Upper lobe of left lung (tissue), 6 donors: ENCODE measurements around the gene C3AR1. TPM values are rescaled to one million over a fixed set of nuclear protein-coding genes. Genes with fewer than 3 reads are reported as not detected.

Experiments
- ATAC-seq, 2 donors: fragments of 200-7000 bp; cut with Tn5 transposase; one replicate each; pipeline ENCODE4 v1.9.1; 2022; ENCODE audit warnings: mild to moderate bottlenecking in 2 of 2, moderate library complexity in 2 of 2; ENCODE audit not compliant: low FRiP score in 2 of 2
- DNase-seq, 2 donors: peaks; one replicate each; pipeline ENCODE4 v3.0.0-alpha.2; 2019 to 2020
- H3K27ac ChIP-seq, 4 donors: fragments of 200-600 bp; sonication (generic); one replicate each; pipeline ENCODE4 v1.5.1; 2016 to 2019
- H3K27me3 ChIP-seq, 4 donors: fragments of 200-600 bp; sonication (generic); one replicate each; pipeline ENCODE4 v1.5.1; 2017 to 2019
- H3K36me3 ChIP-seq, 4 donors: fragments of 200-600 bp; sonication (generic); one replicate each; pipeline ENCODE4 v1.5.1; 2016 to 2019
- H3K4me1 ChIP-seq, 4 donors: fragments of 200-600 bp; sonication (generic); one replicate each; pipeline ENCODE4 v1.5.1; 2018 to 2019
- H3K4me3 ChIP-seq, 4 donors: fragments of 200-600 bp; sonication (generic); one replicate each; pipeline ENCODE4 v1.5.1; 2017 to 2019; ENCODE audit warnings: mild to moderate bottlenecking in 2 of 4, moderate library complexity in 1 of 4
- H3K9me3 ChIP-seq, 4 donors: fragments of 200-600 bp; sonication (generic); one replicate each; pipeline ENCODE4 v1.5.1; 2018 to 2019
- EP300 ChIP-seq, 4 donors: sonication (generic); formaldehyde crosslinking; IDR thresholded peaks; one replicate each; pipeline ENCODE4 v1.5.1; 2017; ENCODE audit warnings: antibody characterized with exemption in 4 of 4, control low read depth in 2 of 4
- POLR2A ChIP-seq, 4 donors: fragments of 450-650 bp; IDR thresholded peaks; one replicate each; pipeline ENCODE4 v1.5.1; 2016 to 2017; ENCODE audit warnings: antibody characterized with exemption in 4 of 4, mild to moderate bottlenecking in 2 of 4
- POLR2AphosphoS5 ChIP-seq, 2 donors: sonication (generic); formaldehyde crosslinking; IDR thresholded peaks; one replicate each; pipeline ENCODE4 v1.5.1; 2017; ENCODE audit warnings: antibody characterized with exemption in 2 of 2
- WGBS, 2 donors: methylation state at CpG; one replicate each; pipeline ENCODE4 v1.1.5; 2017 to 2018; 5-methylcytosine and 5-hydroxymethylcytosine counted together
- total RNA-seq, 6 donors: library from RNA; depleted of rRNA in 4 of 6; stranded (reverse); fragments of >200 nt in 4 of 6; gene quantifications; one replicate each; pipeline versions ENCODE4 v1.1.0 to v1.2.1, GENCODE V29; 2016 to 2021
- TF ChIP-seq, protein P1 (sequence below), 6 experiments: fragments of 450-650 bp in 4 of 6; fragments of 200-600 bp in 2 of 6; sonication (generic) in 2 of 6; IDR thresholded peaks; one replicate each; pipeline ENCODE4 v1.5.1; 2016 to 2019; ENCODE audit warnings: antibody characterized with exemption in 6 of 6
- donor health status: DM: no; HTN: no; CAD: no; lungs with moderate emphysema.
- donor health status: DM: no; HTN: yes; CAD: no; lungs with severe emphysema.

Gene C3AR1
- total RNA-seq, 6 donors from 2014 or later = 2.4 to 68.7 (median 23.5) TPM

DNA sequence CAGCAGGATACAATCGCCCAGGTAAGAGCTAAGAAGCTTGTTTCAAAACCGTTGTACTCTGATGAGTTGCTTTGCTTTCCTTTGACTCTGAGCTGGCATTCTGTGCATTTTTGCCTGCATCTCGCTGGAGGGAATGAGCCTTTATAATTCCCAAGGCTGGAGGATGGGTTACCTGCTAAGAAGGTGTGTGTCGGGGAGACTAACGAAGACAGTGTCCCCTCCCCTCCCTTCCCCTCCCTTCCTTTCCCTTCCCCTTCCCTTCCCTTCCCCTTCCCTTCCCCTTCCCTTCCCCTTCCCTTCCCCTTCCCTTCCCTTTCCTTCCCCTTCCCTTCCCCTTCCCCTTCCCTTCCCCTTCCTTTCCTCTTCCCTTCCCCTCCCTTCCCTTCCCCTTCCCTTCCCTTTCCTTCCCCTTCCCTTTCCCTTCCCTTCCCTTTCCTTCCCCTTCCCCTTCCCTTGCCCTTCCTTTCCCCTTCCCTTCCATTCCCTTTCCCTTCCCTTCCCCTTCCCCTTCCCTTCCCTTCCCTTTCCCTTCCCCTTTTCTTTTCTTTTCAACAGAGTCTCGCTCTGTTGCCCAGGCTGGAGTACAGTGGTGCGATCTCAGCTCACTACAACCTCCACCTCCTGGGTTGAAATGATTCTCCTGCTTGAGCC, 15.4 kb downstream of the C3AR1 start:
- H3K9me3 ChIP-seq = no peaks in the 10 kb centered on the region
- TF ChIP-seq EP300 (IDR thresholded peaks at IDR 0.05) (no peak), POLR2AphosphoS5 (IDR thresholded peaks at IDR 0.05) (no peak), POLR2A (IDR thresholded peaks at IDR 0.05) (no peak)
- TF ChIP-seq, protein P1, sequence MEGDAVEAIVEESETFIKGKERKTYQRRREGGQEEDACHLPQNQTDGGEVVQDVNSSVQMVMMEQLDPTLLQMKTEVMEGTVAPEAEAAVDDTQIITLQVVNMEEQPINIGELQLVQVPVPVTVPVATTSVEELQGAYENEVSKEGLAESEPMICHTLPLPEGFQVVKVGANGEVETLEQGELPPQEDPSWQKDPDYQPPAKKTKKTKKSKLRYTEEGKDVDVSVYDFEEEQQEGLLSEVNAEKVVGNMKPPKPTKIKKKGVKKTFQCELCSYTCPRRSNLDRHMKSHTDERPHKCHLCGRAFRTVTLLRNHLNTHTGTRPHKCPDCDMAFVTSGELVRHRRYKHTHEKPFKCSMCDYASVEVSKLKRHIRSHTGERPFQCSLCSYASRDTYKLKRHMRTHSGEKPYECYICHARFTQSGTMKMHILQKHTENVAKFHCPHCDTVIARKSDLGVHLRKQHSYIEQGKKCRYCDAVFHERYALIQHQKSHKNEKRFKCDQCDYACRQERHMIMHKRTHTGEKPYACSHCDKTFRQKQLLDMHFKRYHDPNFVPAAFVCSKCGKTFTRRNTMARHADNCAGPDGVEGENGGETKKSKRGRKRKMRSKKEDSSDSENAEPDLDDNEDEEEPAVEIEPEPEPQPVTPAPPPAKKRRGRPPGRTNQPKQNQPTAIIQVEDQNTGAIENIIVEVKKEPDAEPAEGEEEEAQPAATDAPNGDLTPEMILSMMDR (IDR thresholded peaks at IDR 0.05) = no peak
- peaks cover 36 to 97% (median 67%) of the 10 kb centered on the region in 4 donors for H3K36me3 ChIP-seq
- H3K4me1 ChIP-seq = peaks cover 0 to 12% (median 5%) of the 10 kb centered on the region in 4 donors
- ATAC-seq (no peak), DNase-seq (no peak)
- no peak overlapping the region for H3K4me3 ChIP-seq
- peak overlapping the region in 2 of 4 donors; percentile 39 to 54 for H3K27ac ChIP-seq
- H3K27me3 ChIP-seq = no peaks in the 10 kb centered on the region
- WGBS, 2 donors = 84 to 88% methylated on average over 7 of the region's 7 CpGs

DNA sequence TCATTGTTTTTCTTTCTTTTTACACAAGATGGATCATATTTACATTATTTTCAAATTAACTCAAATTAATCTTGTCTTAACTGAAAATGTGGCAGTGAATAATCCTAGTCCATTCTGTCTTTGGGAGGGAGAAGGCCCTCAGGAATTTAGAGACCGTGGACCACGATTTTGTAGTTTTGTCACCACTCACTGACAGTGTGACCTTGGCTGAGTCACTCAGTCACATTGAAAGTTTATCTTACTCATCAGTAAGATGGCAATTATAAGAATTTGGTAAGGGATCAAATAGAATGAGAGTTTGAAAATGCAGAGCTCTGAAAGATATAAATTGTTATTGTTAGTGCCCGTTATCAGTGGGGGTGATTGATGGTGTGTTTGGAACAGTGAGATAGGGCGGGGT, 17.3 kb downstream of the C3AR1 start:
- H3K36me3 ChIP-seq = peaks cover 46 to 97% (median 73%) of the 10 kb centered on the region in 4 donors
- no peak overlapping the region for H3K27ac ChIP-seq
- no peak overlapping the region for H3K4me3 ChIP-seq
- 77 to 78% methylated on average over 4 of the region's 4 CpGs for WGBS, 2 donors
- H3K9me3 ChIP-seq = no peaks in the 10 kb centered on the region
- ATAC-seq (no peak), DNase-seq (no peak)
- peaks cover 0 to 14% (median 5%) of the 10 kb centered on the region in 4 donors for H3K4me1 ChIP-seq
- no peaks in the 10 kb centered on the region for H3K27me3 ChIP-seq
- TF ChIP-seq POLR2AphosphoS5 (IDR thresholded peaks at IDR 0.05) (no peak), POLR2A (IDR thresholded peaks at IDR 0.05) (no peak), EP300 (IDR thresholded peaks at IDR 0.05) (no peak)
- TF ChIP-seq, protein P1 (IDR thresholded peaks at IDR 0.05) = no peak

DNA sequence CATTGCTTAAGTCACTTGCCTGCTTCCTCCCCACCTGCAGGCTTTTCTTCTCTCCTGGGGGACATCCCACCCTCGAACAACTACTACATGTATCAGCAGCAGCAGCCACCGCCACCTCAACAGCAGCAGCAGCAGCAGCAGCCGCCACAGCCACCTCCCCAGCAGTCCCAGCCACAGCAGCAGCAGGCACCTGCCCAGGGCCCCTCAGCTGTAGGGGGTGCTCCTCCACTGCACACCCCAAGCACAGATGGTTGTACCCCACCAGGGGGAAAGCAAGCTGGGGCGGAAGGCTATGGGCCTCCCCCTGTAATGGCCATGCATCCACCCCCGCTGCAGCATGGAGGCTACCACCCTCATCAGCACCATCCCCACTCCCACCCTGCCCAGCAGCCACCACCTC, 18.3 kb downstream of the C3AR1 start:
- ATAC-seq = no peak
- TF ChIP-seq, protein P1 (IDR thresholded peaks at IDR 0.05) = no peak
- Histone ChIP-seq H3K4me1 (peaks cover 0 to 14% (median 5%) of the 10 kb centered on the region in 4 donors), H3K27ac (no peak overlapping the region), H3K27me3 (no peaks in the 10 kb centered on the region), H3K36me3 (peaks cover 44 to 97% (median 75%) of the 10 kb centered on the region in 4 donors), H3K9me3 (no peaks in the 10 kb centered on the region), H3K4me3 (no peak overlapping the region)
- WGBS, 2 donors = 93 to 97% methylated on average over 4 to 5 of the region's 5 CpGs
- DNase-seq = peak in 1 of 2 donors; percentile 54

DNA sequence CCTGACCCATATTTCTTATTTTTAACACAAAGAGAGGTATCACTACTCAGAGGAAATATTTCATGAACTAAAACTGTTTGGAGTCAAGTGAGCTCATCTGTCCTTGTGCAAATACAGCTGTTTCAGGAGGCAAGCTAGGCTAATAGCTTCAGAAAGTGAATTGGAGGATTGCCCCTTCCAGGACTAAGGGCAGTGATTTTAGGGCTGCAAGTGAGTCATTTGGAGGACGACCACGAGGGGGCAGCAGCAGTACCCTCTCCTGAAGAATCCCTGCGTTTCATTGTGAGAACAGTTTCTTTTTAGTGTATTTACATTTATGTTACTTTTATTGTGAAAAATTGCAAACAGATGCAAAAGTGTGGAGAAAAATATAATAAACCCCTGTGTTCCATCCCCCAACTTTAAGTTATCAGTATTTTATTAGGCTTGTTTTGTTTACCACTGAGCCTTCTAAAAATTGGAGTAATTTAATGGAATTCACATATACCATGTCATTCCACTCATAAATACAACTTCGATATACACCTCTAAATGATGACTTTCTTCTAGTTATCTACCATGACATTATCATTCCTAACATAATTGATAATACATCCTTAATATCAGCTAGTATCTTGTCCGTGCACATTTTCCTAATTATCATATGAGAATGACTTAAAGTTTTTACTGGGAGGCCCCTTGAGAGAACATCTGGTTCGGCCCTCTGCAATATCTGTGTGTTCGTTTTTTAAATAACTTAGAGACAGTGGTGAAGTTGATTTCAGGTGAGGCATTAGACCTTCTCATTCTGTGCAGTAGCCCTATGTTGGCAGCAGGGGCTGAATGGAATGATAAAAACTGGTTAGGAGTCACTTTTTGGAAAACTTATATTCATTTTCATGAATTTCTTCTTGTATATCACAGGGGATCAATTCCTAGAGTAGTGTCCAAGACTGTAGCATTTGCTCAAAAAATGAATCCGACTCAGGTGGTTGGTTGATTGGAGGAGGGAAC, 19.9 kb downstream of the C3AR1 start:
- Histone ChIP-seq H3K27me3 (no peaks in the 10 kb centered on the region), H3K36me3 (peaks cover 47 to 97% (median 80%) of the 10 kb centered on the region in 4 donors), H3K27ac (no peak overlapping the region), H3K9me3 (no peaks in the 10 kb centered on the region), H3K4me3 (no peak overlapping the region), H3K4me1 (peaks cover 0 to 4% (median 0%) of the 10 kb centered on the region in 4 donors)
- DNase-seq (peak in 1 of 2 donors; percentile 73), ATAC-seq (peak; percentile 81 to 93)
- no peak for TF ChIP-seq POLR2A (IDR thresholded peaks at IDR 0.05)
- TF ChIP-seq, protein P1 (IDR thresholded peaks at IDR 0.05) = peak; percentile 53 to 85 (median 68)
- 46 to 48% methylated on average over 8 of the region's 8 CpGs for WGBS, 2 donors
